Measurements from ENCODE around the gene IGF1R. TPM values are rescaled to one million over a fixed set of nuclear protein-coding genes. Genes with fewer than 3 reads are reported as not detected.

Gene IGF1R
- total and polyA plus RNA-seq, 2 of the 13 experiments (the other 11 are each of a cell fraction or from before 2014, with no cell fraction given) = 15.9 to 18.4 TPM

GRCh38 chr15:98967096-98967495, 318.8 kb downstream of the IGF1R start (continued):
- TF ChIP-seq PAWR (CRISPR knock-in tag; IDR thresholded peaks at IDR 0.05; ENCODE audit: borderline replicate concordance) (no peak), ZNF780A (CRISPR knock-in tag; IDR thresholded peaks at IDR 0.05) (no peak), ZNF710 (CRISPR knock-in tag; IDR thresholded peaks at IDR 0.05; ENCODE audit: borderline replicate concordance) (no peak), TEF (CRISPR knock-in tag; IDR thresholded peaks at IDR 0.05) (no peak), CAMTA2 (CRISPR knock-in tag; IDR thresholded peaks at IDR 0.05; ENCODE audit: borderline replicate concordance) (no peak), ZHX2 (IDR thresholded peaks at IDR 0.05; ENCODE audit: low read depth) (no peak), ZHX2 (CRISPR knock-in tag; IDR thresholded peaks at IDR 0.05; ENCODE audit: borderline replicate concordance) (no peak), SP1 (IDR thresholded peaks at IDR 0.05) (no peak), SP1 (CRISPR knock-in tag; IDR thresholded peaks at IDR 0.05) (no peak), ZNF652 (CRISPR knock-in tag; IDR thresholded peaks at IDR 0.05; ENCODE audit: borderline replicate concordance, low read depth) (no peak), RXRB (CRISPR knock-in tag; IDR thresholded peaks at IDR 0.05; ENCODE audit: borderline replicate concordance) (no peak), MYC (CRISPR knock-in tag; IDR thresholded peaks at IDR 0.05; ENCODE audit: borderline replicate concordance) (no peak)
- TF ChIP-seq, protein P1, sequence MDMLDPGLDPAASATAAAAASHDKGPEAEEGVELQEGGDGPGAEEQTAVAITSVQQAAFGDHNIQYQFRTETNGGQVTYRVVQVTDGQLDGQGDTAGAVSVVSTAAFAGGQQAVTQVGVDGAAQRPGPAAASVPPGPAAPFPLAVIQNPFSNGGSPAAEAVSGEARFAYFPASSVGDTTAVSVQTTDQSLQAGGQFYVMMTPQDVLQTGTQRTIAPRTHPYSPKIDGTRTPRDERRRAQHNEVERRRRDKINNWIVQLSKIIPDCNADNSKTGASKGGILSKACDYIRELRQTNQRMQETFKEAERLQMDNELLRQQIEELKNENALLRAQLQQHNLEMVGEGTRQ (IDR thresholded peaks at IDR 0.05; ENCODE audit: low read depth, low read length) = no peak
- TF ChIP-seq, protein P1 (CRISPR knock-in tag; IDR thresholded peaks at IDR 0.05; ENCODE audit: borderline replicate concordance) = no peak
- TF ChIP-seq, protein P2, sequence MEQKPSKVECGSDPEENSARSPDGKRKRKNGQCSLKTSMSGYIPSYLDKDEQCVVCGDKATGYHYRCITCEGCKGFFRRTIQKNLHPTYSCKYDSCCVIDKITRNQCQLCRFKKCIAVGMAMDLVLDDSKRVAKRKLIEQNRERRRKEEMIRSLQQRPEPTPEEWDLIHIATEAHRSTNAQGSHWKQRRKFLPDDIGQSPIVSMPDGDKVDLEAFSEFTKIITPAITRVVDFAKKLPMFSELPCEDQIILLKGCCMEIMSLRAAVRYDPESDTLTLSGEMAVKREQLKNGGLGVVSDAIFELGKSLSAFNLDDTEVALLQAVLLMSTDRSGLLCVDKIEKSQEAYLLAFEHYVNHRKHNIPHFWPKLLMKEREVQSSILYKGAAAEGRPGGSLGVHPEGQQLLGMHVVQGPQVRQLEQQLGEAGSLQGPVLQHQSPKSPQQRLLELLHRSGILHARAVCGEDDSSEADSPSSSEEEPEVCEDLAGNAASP (CRISPR knock-in tag; IDR thresholded peaks at IDR 0.05; ENCODE audit: borderline replicate concordance) = no peak
